ENCODE data around the gene GRIN3A. TPM values are rescaled to one million over a fixed set of nuclear protein-coding genes. Genes with fewer than 3 reads are reported as not detected.
"Not testable (repeated sequence)": the region's sequence is repeated elsewhere in the genome, so short reads cannot be mapped to it uniquely, and the experiment has no call there.

GRIN3A gene
- total RNA-seq, 4 donors from 2014 or later, result 0.21 TPM; not detected in 3

DNA sequence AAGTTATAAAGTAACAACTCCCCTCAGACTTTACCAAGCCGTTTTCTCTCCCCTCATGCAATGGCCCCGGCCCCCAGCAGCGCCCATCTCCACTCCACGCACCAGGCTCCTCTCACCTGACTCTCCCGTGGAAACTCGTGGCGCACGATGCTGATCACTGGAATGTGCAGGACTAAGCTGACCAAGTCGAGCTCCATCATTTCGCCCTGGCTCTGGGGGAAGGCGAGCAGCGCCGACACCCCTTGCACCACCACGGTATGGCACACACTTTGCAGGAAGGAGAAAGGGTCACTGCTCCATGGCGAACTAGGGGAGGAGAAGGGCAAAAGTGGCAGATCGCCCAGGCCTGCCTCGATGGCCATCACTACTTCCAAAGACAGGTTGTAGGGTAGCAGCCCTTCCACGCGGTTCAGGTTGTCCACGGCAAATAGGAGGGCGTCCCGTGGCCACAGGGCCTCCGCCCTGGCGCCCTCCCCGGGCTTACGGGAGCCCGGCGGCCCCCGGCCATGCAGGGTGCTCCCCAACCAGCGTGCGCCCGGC, 1.2 kb downstream of the GRIN3A start:
- peaks cover 47% of the 10 kb centered on the region for H3K27me3 ChIP-seq
- H3K27ac ChIP-seq, result no peak overlapping the region
- WGBS, result 19% methylated on average over 11 of the region's 32 CpGs
- no peaks in the 10 kb centered on the region for H3K9me3 ChIP-seq
- H3K36me3 ChIP-seq, result no peaks in the 10 kb centered on the region
- TF ChIP-seq POLR2AphosphoS5 (IDR thresholded peaks at IDR 0.05), result no peak
- TF ChIP-seq, protein P1, sequence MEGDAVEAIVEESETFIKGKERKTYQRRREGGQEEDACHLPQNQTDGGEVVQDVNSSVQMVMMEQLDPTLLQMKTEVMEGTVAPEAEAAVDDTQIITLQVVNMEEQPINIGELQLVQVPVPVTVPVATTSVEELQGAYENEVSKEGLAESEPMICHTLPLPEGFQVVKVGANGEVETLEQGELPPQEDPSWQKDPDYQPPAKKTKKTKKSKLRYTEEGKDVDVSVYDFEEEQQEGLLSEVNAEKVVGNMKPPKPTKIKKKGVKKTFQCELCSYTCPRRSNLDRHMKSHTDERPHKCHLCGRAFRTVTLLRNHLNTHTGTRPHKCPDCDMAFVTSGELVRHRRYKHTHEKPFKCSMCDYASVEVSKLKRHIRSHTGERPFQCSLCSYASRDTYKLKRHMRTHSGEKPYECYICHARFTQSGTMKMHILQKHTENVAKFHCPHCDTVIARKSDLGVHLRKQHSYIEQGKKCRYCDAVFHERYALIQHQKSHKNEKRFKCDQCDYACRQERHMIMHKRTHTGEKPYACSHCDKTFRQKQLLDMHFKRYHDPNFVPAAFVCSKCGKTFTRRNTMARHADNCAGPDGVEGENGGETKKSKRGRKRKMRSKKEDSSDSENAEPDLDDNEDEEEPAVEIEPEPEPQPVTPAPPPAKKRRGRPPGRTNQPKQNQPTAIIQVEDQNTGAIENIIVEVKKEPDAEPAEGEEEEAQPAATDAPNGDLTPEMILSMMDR (IDR thresholded peaks at IDR 0.05), result no peak
- no peak for TF ChIP-seq POLR2A (IDR thresholded peaks at IDR 0.05)
- TF ChIP-seq EP300 (IDR thresholded peaks at IDR 0.05), result no peak
- H3K4me3 ChIP-seq, result peak overlapping the region; percentile 50
- DNase-seq (ENCODE audit: low spot score in 2 of 2), result no peak
- H3K4me1 ChIP-seq, result peaks cover 18% of the 10 kb centered on the region

DNA sequence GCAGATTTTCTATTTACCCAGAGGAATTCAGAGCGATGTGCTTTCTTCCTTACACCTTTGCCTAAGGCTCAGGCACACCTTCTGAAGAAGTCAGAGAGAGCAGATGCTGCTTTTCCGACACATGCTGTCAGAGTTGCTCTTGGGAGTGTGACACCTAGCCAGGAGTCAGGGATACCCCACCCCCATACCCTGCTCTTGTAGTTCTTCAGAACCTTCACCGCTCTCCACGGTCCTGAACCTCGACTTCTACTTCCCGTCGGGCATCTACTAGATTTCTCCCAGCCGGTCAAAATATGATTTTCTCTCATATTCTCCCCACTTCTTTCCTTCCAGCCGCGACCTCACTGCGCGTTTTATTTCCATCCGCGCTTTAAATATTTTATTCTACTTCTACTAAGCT, 1.7 kb downstream of the GRIN3A start:
- Histone ChIP-seq H3K27ac (no peak overlapping the region), H3K36me3 (no peaks in the 10 kb centered on the region), H3K4me3 (no peak overlapping the region), H3K27me3 (peaks cover 47% of the 10 kb centered on the region), H3K4me1 (peaks cover 18% of the 10 kb centered on the region), H3K9me3 (no peaks in the 10 kb centered on the region)
- DNase-seq (ENCODE audit: low spot score in 2 of 2), result no peak
- 5% methylated on average over 14 of the region's 14 CpGs for WGBS
- TF ChIP-seq EP300 (IDR thresholded peaks at IDR 0.05), result no peak
- no peak for TF ChIP-seq POLR2A (IDR thresholded peaks at IDR 0.05)
- TF ChIP-seq, protein P1 (IDR thresholded peaks at IDR 0.05), result no peak
- no peak for TF ChIP-seq POLR2AphosphoS5 (IDR thresholded peaks at IDR 0.05)

DNA sequence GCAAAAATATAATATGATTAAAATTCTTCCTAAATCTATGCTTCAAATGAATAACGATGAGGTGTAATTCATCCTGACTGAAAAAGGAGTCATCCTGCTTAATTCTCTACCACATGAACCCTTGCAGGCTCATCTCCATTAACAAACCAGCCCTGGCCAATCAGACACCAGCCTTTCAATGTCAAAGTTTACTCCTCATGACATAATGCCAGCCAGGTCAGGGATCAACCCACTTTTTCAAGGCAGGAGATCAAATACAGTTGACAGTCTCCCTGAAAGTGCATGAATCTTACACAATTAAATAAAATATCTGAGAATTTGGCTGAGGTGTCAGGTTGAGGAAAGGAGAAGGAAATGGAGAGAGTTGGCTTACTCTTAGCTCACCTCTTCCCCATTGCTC, 7.0 kb downstream of the GRIN3A start:
- no peak overlapping the region for H3K27ac ChIP-seq
- 89% methylated on average over 1 of the region's 1 CpG for WGBS
- no peaks in the 10 kb centered on the region for H3K36me3 ChIP-seq
- H3K9me3 ChIP-seq, result no peaks in the 10 kb centered on the region
- H3K4me3 ChIP-seq, result no peak overlapping the region
- no peak for TF ChIP-seq POLR2AphosphoS5 (IDR thresholded peaks at IDR 0.05)
- TF ChIP-seq, protein P1 (IDR thresholded peaks at IDR 0.05), result no peak
- H3K27me3 ChIP-seq, result peaks cover 18% of the 10 kb centered on the region
- no peaks in the 10 kb centered on the region for H3K4me1 ChIP-seq
- no peak for DNase-seq (ENCODE audit: low spot score in 2 of 2)

DNA sequence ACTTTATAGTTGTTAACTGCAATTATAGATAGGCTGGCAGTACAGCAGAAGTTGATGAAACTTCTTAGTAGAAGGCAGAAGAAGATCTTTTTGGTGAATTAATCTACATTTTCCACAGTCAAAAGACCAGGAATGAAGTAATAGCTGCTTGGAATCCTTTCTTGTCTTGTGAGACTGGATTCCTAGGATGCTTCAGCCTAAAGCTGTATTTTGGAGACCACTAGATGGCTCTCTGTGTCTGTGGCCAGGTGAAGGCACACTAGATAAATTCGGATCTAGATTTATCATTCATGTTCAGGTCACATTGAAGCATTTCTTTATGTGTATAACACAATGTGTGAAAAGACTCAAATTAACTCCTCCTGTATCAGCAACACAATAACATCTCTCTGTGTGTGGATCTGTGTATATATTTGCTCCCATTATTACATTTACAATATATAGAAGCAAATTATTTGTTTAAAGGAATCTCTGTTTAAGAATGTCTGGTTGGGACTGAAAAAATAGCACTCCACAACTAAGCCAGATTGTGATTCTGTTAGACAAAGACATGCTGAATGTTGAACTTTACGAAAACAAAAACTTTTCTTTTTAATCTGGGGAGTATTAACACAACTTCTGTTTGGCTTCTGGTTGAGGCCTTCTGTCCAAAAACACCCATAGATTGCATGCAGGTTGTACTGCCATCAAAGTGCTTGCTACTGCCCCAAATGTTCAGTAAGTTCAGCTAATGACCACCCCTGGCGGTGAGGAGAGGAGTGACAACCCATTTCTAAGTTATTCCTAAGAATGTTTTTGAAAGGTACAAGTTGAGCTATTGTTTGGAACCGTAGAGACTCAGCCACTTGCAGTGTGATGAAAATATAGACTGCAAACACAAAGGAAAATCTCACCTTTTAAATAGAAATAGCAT, 10.6 kb downstream of the GRIN3A start:
- TF ChIP-seq POLR2A (IDR thresholded peaks at IDR 0.05), result no peak
- TF ChIP-seq EP300 (IDR thresholded peaks at IDR 0.05), result no peak
- TF ChIP-seq POLR2AphosphoS5 (IDR thresholded peaks at IDR 0.05), result no peak
- TF ChIP-seq, protein P1 (IDR thresholded peaks at IDR 0.05), result peak in 1 of 2 donors; percentile 34
- Histone ChIP-seq H3K27me3 (no peaks in the 10 kb centered on the region), H3K4me1 (no peaks in the 10 kb centered on the region), H3K36me3 (no peaks in the 10 kb centered on the region), H3K27ac (no peak overlapping the region), H3K9me3 (no peaks in the 10 kb centered on the region), H3K4me3 (no peak overlapping the region)
- WGBS, result 50% methylated on average over 4 of the region's 4 CpGs
- no peak for DNase-seq (ENCODE audit: low spot score in 2 of 2)

DNA sequence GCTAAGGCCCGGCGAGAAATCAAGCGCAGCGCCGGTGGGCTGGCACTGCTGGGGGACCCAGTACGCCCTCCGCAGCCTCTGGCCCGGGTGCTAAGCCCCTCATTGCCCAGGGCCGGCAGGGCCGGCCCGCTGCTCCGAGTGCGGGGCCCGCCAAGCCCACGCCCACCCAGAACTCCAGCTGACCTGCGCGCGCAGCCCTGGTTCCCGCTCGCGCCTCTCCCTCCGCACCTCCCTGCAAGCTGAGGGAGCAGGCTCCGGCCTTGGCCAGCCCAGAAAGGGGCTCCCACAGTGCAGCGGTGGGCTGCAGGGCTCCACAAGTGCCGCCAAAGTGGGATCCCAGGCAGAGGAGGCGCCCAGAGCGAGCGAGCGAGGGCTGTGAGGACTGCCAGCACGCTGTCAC, 14.2 kb downstream of the GRIN3A start:
- not testable (repeated sequence) for H3K27ac ChIP-seq
- WGBS, result 82% methylated on average over 6 of the region's 30 CpGs

More for the DNA sequence above, 14.2 kb downstream of the GRIN3A start:
- H3K27me3 ChIP-seq; H3K4me3 ChIP-seq; H3K4me1 ChIP-seq; DNase-seq (ENCODE audit: low spot score in 2 of 2); H3K9me3 ChIP-seq; H3K36me3 ChIP-seq: not testable (repeated sequence)
